Activated CD4-positive, alpha-beta T cell treated with anti-CD3 and anti-CD28 coated beads, Interleukin-2, Interleukin-4, amounts not matched to agents 100 ng/mL and 50 ng/mL, durations not matched to agents 16 hours and 8 hours (primary cell): ENCODE data around the gene ZCCHC3.

ENCODE experiments used
- DNase-seq: peaks from one replicate; pipeline ENCODE4 v3.0.0-alpha.2; 2020; ENCODE audit warnings: low spot score

The ZCCHC3 gene

GRCh38 chr20:284172-284571 is 13.2 kb upstream of the ZCCHC3 start:
- no peak for DNase-seq

GRCh38 chr20:286508-286907 is 10.9 kb upstream of the ZCCHC3 start:
- no peak for DNase-seq

DNA sequence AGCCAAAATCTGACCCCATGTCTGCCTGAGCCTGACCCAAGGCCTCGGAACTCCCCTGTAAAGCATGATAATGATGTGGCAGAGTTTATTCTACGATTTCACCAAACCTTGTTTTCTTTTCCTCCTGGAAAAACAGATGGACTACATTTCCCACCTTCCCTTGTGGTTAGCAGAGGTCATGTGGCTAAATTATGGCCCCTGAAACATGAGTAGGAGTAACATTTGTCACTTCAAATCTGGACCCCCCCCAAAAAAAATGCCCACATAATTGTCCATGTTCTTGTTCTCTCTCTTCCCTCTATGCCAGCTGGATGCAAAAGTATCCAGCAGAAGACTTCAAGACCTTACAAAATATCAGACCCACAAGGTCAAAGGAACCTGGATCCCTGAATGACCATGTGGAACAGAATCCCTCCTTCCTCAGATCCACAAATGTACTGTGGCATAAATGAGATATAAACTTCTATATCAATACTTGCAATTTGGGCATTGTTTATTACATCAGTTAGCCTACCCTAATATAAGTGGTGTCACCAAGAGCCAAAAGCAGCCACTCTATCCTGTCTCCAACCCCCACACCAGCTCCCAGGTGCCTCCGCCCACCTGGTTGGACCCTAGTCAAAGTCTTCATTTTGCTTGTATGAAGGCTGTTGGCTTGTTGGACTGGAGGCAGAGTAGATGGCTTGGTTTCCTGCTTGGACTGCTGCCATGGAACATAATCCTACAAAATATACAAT is 8.2 kb upstream of the ZCCHC3 start:
- DNase-seq, result no peak

DNA sequence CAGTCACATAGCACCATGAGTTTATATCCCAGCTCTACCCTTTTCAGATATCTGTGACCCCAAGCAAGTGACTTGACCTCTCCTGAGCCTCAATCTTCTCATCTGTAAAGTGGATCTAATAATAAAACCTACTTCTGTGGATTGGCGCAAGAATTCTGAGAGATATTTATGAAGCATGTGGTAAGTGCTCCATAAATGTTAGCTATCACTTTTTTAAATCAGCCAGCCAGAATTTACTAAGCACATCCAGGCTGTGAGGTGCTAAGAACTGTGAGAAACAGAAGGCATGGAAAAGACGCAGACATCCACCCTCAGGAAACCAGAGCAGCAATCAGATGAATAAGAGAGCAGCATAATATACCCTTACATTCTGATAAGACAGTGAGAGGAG is 7.7 kb upstream of the ZCCHC3 start:
- no peak for DNase-seq

DNA sequence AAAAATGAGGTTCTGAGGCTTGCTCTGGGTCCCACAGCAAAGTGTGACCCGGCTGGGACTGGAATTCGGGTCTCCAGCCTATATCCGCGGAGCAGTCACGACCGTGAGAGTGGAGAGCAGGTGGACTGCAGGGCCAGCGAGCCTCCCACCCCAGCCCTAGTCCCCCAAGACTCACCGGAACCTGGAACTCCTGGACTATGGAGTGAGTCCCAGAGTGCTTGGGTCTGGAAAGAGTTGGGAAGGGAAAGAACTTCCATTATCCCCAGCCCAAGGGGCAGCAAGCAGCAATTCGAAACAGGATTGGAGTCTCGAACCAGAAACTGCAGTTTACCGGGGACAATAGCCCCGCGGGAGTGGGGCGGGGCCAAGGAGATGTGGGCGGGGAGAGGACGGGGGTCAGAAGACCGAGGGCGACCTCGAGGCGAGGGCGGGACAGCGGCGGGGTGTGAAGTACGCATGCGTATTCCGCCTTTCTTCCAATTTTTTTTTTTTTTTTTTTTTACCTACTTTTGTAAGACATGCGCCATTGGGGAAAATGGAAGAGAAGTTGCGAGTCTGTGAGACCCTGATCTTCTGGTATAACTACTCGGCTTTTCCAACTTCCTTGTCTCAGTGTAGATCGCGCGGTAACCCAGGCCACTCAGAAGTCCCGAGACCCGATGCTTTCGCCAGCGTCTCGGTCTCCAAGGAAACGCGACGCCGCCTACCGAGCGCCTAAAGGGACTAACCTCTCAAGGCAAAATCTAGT is 7.1 kb upstream of the ZCCHC3 start, which contains the start of gene C20orf96:
TSS of gene C20orf96 (minus strand) at position 667 of the 748 bp plus-strand sequence. CDS start at position 527, 140 bp downstream.
- DNase-seq, result peak; percentile 88

- DNase-seq, result no peak
Observed at GRCh38 chr20:294602-295001, 2.8 kb upstream of the ZCCHC3 start.

GRCh38 chr20:295804-296203 is 1.6 kb upstream of the ZCCHC3 start:
- no peak for DNase-seq

DNA sequence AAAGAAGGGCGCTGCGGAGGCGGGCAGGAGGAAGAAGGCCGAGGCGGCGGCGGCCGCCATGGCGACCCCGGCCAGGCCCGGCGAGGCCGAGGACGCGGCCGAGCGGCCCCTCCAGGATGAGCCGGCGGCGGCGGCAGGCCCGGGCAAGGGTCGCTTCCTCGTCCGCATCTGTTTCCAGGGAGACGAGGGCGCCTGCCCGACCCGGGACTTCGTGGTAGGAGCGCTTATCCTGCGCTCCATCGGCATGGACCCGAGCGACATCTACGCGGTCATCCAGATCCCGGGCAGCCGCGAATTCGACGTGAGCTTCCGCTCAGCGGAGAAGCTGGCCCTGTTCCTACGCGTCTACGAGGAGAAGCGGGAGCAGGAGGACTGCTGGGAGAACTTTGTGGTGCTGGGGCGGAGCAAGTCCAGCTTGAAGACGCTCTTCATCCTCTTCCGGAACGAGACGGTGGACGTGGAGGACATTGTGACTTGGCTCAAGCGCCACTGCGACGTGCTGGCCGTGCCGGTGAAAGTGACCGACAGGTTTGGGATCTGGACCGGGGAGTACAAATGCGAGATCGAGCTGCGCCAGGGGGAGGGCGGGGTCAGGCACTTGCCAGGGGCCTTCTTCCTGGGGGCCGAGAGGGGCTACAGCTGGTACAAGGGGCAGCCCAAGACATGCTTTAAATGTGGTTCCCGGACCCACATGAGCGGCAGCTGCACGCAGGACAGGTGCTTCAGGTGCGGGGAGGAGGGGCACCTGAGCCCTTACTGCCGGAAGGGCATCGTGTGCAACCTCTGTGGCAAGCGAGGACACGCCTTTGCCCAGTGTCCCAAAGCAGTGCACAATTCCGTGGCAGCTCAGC is 780 bp downstream of the ZCCHC3 start:
- DNase-seq, result peak; percentile 59

DNA sequence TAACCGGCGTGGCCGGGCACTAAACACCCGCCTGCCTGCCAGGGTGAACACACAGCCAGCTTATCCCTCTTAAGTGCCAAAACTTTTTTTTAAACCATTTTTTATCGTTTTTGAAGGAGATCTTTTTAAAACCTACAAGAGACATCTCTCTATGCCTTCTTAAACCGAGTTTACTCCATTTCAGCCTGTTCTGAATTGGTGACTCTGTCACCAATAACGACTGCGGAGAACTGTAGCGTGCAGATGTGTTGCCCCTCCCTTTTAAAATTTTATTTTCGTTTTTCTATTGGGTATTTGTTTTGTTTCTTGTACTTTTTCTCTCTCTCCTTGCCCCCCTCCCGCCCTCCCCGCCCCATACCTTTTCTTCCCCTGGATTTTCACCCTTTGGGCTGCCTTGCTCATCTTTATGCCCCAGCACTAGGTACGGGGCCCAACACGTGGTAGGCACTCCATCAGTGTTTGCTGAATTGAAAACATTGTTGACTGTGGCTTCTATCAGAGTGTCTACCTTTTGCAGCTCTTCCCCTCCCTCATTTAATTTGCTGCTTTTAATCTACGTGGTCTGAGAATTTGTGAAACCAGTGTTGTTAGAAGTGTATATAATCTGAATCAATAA is 1.5 kb downstream of the ZCCHC3 start:
- DNase-seq, result no peak

GRCh38 chr20:300345-300990 is 3.1 kb downstream of the ZCCHC3 start:
- no peak for DNase-seq

GRCh38 chr20:301886-302848 is 4.8 kb downstream of the ZCCHC3 start:
- DNase-seq, result peak; percentile 25

- DNase-seq, result no peak
Observed at GRCh38 chr20:305745-306144, 8.4 kb downstream of the ZCCHC3 start.

DNA sequence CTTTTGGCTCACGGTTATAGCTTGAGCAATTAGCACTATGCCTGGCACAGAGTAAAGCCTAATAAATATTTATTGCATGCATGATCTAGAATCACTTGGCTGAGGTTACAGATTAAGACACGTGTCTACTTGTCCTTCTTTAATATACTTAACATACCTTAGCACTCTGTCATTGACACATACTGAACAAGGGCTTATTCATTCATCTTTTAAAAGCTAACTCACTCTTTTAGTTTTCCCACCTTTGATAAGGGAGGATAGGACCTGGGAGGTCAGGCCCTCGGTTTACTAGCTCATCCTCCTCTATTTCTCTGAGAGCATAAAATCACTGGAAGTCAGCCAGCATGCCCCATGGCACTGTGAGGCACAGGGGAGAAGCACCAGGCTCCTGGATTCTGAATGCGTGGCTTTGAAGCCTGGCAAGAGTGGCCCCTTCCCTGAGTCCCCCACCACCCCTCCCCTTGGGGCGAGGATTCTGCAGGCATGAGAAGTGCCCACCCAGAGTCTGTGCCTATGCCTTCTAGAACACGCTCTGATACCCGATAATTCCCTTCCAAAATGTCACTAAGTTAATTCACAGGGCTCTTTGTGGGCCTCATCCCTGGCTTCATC is 11.2 kb downstream of the ZCCHC3 start:
- no peak for DNase-seq

DNA sequence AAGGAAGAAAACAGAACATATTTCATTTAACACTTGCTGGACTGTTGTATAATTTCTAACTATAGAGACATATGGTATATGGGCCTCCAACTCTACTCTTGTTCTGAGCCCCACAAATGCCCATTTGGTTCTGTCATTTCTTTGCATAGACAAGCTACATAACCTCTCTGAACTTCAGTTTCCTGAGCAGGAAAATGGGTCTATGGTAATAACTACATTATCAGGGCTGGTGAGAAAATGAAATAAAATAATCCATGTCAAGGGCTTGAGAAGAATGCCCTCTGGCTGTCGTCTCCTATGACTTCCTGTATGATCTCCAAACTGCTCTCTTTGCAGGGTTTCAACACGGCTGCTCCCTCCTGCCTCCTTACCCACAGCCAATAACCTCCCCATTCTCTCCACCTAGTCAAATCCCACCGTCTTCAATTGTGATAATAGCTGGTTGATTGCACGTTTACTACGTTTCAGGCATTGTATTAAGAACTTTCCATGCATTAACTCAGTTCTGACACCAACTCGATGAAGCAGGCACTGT is 12.0 kb downstream of the ZCCHC3 start:
- DNase-seq, result no peak

DNA sequence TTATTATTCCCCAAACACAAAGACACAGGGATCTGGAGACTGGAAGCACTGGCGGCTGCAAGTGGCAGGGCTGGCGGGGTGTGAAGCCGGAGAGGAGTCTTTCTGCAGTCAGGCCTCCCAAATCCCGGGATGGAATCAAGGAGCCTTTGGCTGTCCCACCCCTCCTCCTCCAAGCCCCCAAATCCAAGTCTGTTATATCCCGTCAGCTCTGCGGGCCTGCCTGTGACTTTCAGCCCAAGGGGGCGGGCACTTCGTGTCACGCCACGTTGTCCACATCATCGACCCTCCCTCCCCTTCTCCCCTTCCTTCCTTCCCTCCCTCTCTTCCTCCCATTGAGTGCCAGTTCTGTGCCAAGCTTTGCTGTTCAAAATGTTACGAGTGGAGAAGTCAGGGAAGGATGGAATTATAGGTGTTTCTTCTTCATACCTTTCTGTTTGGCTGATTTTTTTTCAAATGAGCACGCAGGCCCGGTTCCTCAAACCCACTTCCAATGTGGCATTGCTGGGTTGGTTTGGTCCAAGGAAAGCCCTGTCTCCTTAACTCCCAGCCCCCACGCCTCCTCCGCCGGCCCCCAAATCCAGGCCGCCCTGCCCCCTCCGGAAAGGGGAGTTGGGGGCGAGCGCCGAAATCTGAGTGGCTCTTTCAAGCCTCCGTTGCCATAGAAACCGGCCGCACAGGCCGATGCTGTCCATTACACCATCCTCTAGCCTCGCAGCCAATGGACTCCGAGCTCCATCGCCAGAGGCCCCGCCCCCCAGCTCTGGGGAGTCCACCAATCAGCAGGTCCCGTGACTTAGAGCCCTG is 12.7 kb downstream of the ZCCHC3 start:
- DNase-seq, result peak; percentile 84

- no peak for DNase-seq
Observed at GRCh38 chr20:310645-311044, 13.3 kb downstream of the ZCCHC3 start.

GRCh38 chr20:311609-312008 is 14.2 kb downstream of the ZCCHC3 start:
- DNase-seq, result no peak

- DNase-seq, result no peak
Observed at GRCh38 chr20:312067-312466, 14.7 kb downstream of the ZCCHC3 start.

DNA sequence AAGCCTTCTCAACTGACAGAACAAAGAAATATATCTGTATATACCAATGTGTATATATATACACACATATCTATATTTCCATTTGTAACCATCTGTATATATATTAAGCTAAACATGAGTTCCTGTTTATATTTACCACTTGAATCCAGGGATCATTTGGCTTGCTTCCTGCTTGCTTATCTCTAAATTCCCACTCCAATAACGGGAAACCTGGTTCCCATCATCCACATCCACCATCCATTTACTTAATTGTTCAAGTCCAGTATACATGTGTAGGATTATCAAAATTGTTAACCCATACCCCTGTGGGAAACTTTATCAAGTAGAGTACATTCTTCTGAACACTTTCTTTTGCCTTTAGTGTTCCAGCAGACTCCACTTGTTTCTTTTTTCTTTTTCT is 15.5 kb downstream of the ZCCHC3 start:
- no peak for DNase-seq
